SH-SY5Y (cell line): ENCODE data around the gene PCK1.

ENCODE experiments used
- GATA2 ChIP-seq: IDR thresholded peaks from 2 replicates; pipeline ENCODE4 v1.6.1; 2011; ENCODE audit warnings: mild to moderate bottlenecking, low read depth, low read length
- GATA3 ChIP-seq: IDR thresholded peaks from 2 replicates; pipeline ENCODE4 v1.6.1; 2011; ENCODE audit warnings: low read depth, mild to moderate bottlenecking, low read length, moderate library complexity

The PCK1 gene

GRCh38 chr20:57590485-57591288 lies 29.8 kb downstream of the PCK1 start:
- TF ChIP-seq GATA2 (no peak), GATA3 (no peak)

GRCh38 chr20:57591289-57592229 lies 30.6 kb downstream of the PCK1 start:
- TF ChIP-seq GATA2 (no peak), GATA3 (no peak)

- TF ChIP-seq GATA2 (no peak), GATA3 (no peak)
Measured at GRCh38 chr20:57592263-57593092, 31.6 kb downstream of the PCK1 start.

GRCh38 chr20:57593134-57593886 lies 32.4 kb downstream of the PCK1 start:
- TF ChIP-seq GATA2 = no peak

GRCh38 chr20:57594092-57594951 lies 33.4 kb downstream of the PCK1 start:
- TF ChIP-seq GATA3 (no peak), GATA2 (no peak)

GRCh38 chr20:57595041-57596030 lies 34.4 kb downstream of the PCK1 start:
- no peak for TF ChIP-seq GATA2
- no peak for TF ChIP-seq GATA3

GRCh38 chr20:57596358-57596757 lies 35.4 kb downstream of the PCK1 start:
- TF ChIP-seq GATA2 = no peak
- TF ChIP-seq GATA3 = no peak

GRCh38 chr20:57596998-57597939 lies 36.4 kb downstream of the PCK1 start:
- TF ChIP-seq GATA3 (no peak), GATA2 (no peak)

GRCh38 chr20:57598060-57598459 lies 37.1 kb downstream of the PCK1 start:
- TF ChIP-seq GATA2 = no peak
- no peak for TF ChIP-seq GATA3

- no peak for TF ChIP-seq GATA3
- TF ChIP-seq GATA2 = no peak
Measured at GRCh38 chr20:57598491-57598890, 37.6 kb downstream of the PCK1 start.
